ENCODE data around the gene SNRPD3.

SNRPD3 gene

DNA sequence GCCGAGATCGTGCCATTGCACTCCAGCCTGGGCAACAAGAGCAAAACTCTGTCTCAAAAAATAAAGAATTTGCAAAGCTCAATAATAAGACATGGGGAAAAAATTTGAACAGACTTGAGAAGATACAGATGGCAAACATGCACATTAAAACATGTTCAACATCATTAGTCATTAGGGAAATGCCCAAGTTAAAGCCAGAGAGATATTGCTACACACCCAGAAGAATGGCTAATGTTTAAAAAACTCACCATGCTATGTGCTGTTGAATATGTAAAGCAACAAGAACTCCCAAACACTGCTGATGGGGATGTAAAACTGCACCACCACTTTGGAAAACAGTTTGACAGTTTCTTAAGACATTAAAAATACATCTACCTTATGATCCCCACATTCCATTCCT lies 24.5 kb downstream of the SNRPD3 start:
- peaks cover 30% of the 10 kb centered on the region for H3F3A ChIP-seq (ENCODE audit: control insufficient read depth, insufficient read depth)
- 0 out of 2 replicates have a peak, but pooled peaks cover 4% of the 10 kb centered on the region for H4K20me1 ChIP-seq (ENCODE audit: control insufficient read depth, insufficient read depth, low read depth, low read length)
- H3K36me3 ChIP-seq (ENCODE audit: control insufficient read depth, low read length) = peaks cover 9% of the 10 kb centered on the region
- no peaks in the 10 kb centered on the region for H3K9me2 ChIP-seq (replicated peaks; ENCODE audit: control insufficient read depth, low read length)
- H3K27ac ChIP-seq (ENCODE audit: low read depth, low read length) = no peak overlapping the region
- no peak overlapping the region for H3K4me2 ChIP-seq (ENCODE audit: low read length)
- no peaks in the 10 kb centered on the region for H3K79me2 ChIP-seq (ENCODE audit: control insufficient read depth, low read length)
- no peak overlapping the region for H3K4me3 ChIP-seq (ENCODE audit: low read length)
- no peaks in the 10 kb centered on the region for H3K4me1 ChIP-seq (ENCODE audit: control insufficient read depth, low read length)
- TF ChIP-seq, protein P1, sequence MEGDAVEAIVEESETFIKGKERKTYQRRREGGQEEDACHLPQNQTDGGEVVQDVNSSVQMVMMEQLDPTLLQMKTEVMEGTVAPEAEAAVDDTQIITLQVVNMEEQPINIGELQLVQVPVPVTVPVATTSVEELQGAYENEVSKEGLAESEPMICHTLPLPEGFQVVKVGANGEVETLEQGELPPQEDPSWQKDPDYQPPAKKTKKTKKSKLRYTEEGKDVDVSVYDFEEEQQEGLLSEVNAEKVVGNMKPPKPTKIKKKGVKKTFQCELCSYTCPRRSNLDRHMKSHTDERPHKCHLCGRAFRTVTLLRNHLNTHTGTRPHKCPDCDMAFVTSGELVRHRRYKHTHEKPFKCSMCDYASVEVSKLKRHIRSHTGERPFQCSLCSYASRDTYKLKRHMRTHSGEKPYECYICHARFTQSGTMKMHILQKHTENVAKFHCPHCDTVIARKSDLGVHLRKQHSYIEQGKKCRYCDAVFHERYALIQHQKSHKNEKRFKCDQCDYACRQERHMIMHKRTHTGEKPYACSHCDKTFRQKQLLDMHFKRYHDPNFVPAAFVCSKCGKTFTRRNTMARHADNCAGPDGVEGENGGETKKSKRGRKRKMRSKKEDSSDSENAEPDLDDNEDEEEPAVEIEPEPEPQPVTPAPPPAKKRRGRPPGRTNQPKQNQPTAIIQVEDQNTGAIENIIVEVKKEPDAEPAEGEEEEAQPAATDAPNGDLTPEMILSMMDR (IDR thresholded peaks at IDR 0.05; ENCODE audit: low read depth, low read length, poor library complexity, severe bottlenecking) = no peak
- no peak for TF ChIP-seq EZH2phosphoT487 (IDR thresholded peaks at IDR 0.05; ENCODE audit: borderline replicate concordance, low read length)
- H3K9me3 ChIP-seq (ENCODE audit: control insufficient read depth, insufficient read depth, low read length) = no peaks in the 10 kb centered on the region
- H3K27me3 ChIP-seq (ENCODE audit: control insufficient read depth, low read length) = no peaks in the 10 kb centered on the region

DNA sequence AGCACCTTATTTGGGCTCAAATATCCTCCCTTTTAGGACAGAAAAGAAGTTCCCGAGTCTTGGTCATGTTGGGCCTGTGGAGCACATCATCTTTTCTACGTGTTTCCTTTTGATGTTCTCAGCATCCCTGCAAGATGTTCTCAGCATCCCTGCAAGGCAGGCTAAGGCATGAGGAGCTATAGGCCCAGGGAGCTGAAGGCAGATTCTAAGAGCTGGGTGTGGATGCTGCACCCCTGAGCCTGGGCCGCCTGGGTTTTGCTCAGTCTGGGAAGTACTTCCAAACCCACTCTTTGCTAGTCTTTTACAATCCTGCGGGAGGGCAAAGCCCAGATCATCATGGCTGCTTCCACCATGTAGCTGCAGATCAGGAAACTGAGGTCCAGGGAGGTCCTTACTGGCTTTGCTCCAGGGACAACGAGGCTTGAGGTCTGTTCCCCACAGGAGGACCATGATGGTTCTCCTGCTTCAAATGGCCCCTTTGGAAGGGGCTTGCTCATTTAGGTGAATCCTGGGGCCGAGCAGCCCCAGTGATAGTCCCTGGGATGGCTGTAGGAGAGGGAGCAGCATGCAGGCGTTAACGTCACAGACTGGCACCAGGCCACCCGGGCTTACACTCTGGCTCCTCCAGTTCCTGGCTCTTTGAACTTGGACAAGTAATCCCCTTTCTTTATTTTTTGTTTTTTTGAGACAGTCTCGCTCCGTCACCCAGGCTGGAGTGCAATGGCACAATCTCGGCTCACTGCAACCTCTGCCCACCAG lies 26.4 kb downstream of the SNRPD3 start:
- TF ChIP-seq, protein P1 (IDR thresholded peaks at IDR 0.05; ENCODE audit: low read depth, low read length, poor library complexity, severe bottlenecking) = no peak
- no peak for TF ChIP-seq EZH2phosphoT487 (IDR thresholded peaks at IDR 0.05; ENCODE audit: borderline replicate concordance, low read length)
- no peaks in the 10 kb centered on the region for H3K36me3 ChIP-seq (ENCODE audit: control insufficient read depth, low read length)
- no peak overlapping the region for H3K27ac ChIP-seq (ENCODE audit: low read depth, low read length)

DNA sequence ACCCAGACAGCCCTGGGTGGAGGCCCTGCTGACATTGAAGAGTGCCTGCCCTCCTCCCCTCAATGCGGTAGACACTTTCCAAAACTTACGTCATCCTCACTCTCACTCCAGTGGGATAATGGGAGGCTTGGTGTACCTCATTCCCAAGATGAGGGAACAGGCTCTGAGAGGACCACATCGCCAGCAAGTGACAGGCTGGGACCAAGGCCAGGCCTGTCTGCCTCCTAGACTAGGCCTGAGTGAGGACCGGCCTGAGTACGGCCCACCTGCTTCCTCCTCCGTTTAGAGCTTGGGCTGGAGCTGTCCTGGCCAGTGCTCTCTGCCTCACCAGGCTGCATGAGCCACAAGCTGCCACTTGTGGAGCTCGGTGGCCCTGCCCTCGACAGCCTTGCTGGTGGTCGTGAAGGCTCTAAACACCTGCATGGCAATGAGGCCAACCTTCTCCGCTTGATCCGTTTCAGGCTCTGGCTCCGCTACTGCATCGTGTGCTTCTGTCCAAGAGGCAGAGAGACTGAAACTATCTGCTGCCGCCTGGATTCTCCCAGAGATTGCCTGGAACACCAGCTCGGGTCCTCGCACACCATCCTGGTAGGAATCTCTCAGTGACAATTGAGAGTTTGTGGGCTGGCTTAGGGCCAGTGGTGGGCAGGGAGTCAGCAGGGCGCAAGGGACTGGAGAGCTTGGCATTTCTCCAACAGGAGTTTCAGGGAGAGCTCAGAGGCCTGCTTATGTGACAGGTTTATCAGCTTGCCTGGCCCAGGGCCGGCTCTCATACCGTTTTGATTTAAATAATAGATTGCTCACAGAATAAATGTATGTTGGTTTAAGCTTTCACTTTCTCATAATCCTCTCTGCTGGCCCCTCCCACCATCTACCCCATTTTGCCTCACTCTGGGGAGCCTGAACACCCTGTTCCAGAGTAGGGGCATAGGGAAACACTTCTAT lies 27.7 kb downstream of the SNRPD3 start:
- Histone ChIP-seq H3F3A (ENCODE audit: control insufficient read depth, insufficient read depth) (peaks cover 16% of the 10 kb centered on the region; the same call in 1 of the 2 replicates), H3K79me2 (ENCODE audit: control insufficient read depth, low read length) (no peaks in the 10 kb centered on the region), H3K27me3 (ENCODE audit: control insufficient read depth, low read length) (no peaks in the 10 kb centered on the region), H3K4me2 (ENCODE audit: low read length) (no peak overlapping the region), H3K36me3 (ENCODE audit: control insufficient read depth, low read length) (no peaks in the 10 kb centered on the region), H3K9me3 (ENCODE audit: control insufficient read depth, insufficient read depth, low read length) (no peaks in the 10 kb centered on the region), H3K27ac (ENCODE audit: low read depth, low read length) (no peak overlapping the region), H3K4me1 (ENCODE audit: control insufficient read depth, low read length) (no peaks in the 10 kb centered on the region), H4K20me1 (ENCODE audit: control insufficient read depth, insufficient read depth, low read depth, low read length) (no peaks in the 10 kb centered on the region), H3K9me2 (replicated peaks; ENCODE audit: control insufficient read depth, low read length) (no peaks in the 10 kb centered on the region), H3K4me3 (ENCODE audit: low read length) (no peak overlapping the region)
- TF ChIP-seq EZH2phosphoT487 (IDR thresholded peaks at IDR 0.05; ENCODE audit: borderline replicate concordance, low read length) = no peak
- TF ChIP-seq, protein P1 (IDR thresholded peaks at IDR 0.05; ENCODE audit: low read depth, low read length, poor library complexity, severe bottlenecking) = no peak

More for the DNA sequence above, 26.4 kb downstream of the SNRPD3 start:
- Histone ChIP-seq H3K9me2 (replicated peaks; ENCODE audit: control insufficient read depth, low read length) (no peaks in the 10 kb centered on the region), H4K20me1 (ENCODE audit: control insufficient read depth, insufficient read depth, low read depth, low read length) (0 out of 2 replicates have a peak, but pooled peaks cover 4% of the 10 kb centered on the region), H3K79me2 (ENCODE audit: control insufficient read depth, low read length) (no peaks in the 10 kb centered on the region), H3K4me2 (ENCODE audit: low read length) (no peak overlapping the region), H3K4me3 (ENCODE audit: low read length) (no peak overlapping the region), H3F3A (ENCODE audit: control insufficient read depth, insufficient read depth) (peaks cover 23% of the 10 kb centered on the region), H3K4me1 (ENCODE audit: control insufficient read depth, low read length) (no peaks in the 10 kb centered on the region), H3K27me3 (ENCODE audit: control insufficient read depth, low read length) (no peaks in the 10 kb centered on the region), H3K9me3 (ENCODE audit: control insufficient read depth, insufficient read depth, low read length) (no peaks in the 10 kb centered on the region)

All from DOHH2 (cell line).